Measurements from ENCODE around the gene ZNF197.
"Not testable (repeated sequence)": the region's sequence is repeated elsewhere in the genome, so short reads cannot be mapped to it uniquely, and the experiment has no call there.

The ZNF197 gene

DNA sequence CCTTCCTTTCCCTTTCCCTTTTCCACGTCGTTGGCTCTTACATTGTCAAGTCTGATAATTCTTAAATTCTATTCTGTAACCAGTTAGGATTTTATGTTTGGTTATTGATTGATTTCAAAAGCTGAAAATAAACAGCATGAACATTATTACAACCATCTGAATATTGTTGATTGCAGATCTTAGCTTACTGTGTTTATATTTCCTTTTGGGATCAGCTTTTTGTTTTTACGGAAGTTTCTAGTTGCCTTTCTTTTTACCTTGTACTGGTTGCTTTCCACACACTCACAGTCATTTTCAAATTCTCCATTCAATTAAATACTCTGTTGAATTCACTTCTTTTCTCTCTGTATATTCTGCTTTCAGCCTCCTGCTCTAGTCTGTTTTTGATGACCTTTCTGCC is 40.3 kb downstream of the ZNF197 start:
- no peak for FAIRE-seq

DNA sequence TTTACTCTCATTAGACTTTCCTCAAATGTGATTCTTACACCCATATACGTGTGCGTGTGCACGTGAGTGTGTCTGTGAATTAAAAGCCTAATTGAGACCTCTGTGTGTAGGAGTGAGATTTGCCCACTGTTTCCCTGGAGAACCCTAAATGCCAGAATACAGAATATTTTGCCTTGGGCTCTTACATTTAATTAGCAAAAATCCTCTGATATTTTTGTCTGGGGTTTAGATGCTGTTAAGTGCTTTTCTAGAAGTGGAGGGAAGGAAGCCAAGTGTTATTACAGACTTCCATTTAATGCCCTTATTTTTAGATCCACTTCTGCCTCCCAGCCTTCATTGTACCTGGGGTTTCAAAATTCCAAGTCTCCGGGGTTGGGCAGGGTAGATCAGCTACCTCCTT is 41.5 kb downstream of the ZNF197 start:
- FAIRE-seq, result no peak

DNA sequence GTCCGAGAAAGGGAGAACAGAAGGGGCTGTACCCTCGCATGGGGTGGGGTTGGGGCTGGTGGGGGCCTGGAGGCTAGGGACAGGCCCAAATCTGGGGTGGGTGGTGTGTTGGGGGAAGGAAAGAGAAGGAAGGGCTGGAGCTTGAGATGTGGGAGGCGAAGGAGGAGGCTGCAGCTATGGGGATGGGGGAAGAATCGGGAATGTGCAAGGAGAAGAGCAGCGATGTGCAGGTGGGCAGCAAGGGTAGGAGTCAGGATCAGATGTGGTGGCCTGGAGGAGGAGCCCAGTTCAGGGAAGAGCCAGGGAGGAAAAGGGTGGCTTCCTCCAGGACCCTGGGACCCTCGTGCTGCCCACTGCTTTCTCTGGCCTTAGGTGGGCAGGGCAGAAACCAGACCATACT is 44.9 kb downstream of the ZNF197 start:
- FAIRE-seq, result no peak

DNA sequence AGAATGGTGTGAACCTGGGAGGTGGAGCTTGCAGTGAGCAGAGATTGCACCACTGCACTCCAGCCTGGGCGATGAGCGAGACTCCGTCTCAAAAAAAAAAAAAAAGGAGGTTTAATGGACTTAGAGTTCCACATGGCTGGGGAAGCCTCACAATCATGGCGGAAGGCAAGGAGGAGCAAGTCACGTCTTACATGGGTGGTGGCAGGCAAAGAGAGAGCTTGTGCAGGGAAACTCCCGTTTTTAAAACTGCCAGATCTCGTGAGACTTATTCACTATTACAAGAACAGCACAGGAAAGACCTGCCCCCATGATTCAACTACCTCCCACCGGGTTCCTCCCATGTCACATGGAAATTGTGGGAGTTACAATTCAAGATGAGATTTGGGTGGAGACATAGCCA is 48.6 kb downstream of the ZNF197 start:
- not testable (repeated sequence) for FAIRE-seq

DNA sequence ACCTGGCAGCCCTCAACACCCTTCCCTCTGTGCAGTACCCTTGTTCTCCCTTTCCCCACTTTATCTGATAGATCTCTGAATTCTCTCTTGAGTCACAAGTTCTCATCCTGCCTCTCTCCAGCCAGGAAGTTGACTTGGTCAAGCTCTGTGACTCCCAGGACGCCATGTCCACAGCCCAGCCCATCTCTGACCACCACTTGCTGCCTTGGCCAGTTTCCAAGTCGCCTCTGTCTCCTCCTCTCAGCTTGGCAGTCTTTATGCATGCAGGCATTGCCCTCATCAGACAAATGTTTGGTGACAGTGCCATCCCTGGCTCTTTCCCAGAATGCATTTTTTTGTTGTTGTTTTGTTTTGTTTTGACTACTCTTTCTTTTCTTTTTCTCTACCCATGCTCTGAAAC is 49.4 kb downstream of the ZNF197 start:
- FAIRE-seq, result no peak

DNA sequence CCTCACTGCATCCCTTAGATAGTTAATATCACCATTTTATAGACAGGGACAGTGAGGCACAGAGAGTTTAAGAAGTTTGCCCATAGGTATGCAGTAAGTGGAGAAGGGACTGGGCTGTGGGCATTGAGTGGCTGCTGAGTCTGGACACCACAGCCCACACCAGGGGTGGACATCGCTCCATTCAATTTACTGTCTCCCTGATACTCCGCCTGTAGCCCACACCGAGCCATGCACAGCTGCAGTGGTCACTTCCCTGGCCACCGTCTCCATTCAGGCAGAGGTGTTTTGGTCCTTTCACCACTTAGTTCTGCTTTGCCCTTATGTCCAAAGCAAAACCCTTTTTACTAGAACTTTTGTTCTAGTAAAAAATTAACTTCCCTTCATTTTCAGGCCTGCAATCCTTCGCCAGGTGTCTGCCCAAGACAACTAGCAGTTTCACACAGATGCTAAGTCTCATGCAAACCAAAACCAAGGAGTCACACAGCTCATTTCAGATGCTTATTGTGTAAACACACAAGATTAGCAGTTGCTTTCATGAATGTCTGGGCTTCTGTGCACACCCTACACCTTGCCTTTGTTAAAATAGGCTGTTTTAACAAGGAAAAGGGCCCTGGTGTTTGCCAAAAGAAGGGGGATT is 53.8 kb downstream of the ZNF197 start:
- FAIRE-seq, result no peak

DNA sequence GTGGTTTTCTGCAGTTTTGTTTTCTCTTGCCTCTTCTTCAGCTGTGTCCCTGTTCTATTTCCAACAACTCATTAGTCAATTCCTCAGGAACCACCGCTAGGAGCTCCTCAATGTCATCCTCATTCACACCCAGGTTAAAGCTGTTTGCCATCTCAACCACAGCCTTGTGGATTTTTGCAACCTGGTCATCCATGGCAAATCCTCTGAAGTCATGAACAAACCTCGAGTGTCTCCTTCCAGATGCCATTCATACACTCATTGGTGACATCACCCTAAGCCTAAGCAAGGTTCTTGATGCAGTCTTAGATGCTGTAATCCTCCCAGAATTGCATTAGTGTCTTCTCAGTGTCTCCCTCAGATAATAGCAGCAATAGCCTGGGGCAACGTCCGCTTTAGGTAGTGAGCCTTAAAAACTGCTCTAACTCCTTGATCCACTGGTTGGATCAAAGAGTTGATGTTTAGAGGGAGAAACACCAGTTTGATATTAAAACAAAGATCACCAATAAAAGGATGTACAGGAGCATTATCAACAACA is 56.2 kb downstream of the ZNF197 start:
- no peak for FAIRE-seq

DNA sequence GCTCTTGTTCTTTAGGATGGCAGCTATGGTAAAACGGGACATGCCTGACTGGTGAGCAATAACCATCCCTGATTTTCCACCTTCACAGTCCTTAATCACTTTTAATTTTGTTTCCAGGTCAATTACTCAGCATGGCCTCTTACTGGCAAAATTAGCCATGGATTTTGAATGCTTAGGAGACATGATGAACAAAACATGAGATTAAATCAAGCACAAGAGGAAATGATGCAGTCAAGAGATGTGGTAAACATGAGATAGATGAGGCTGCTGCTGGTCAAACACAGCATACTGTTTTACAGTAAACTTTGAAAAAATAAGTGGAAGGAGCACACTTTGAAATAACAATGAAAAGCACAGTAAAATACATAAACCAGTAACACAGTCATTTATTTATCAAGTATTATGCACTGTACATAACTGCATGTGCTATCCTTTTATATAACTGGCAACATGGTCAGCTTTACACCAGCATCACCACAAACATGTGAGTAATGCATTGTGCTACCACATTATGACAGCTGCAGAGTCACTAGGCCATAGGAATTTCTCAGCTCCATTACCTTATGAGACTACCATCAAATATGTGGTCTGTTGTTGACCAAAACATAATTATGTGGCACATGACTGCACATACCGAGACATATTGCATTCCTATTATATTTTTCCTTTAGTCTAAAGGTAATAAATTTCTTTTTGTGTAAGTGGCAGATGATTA is 57.5 kb downstream of the ZNF197 start:
- FAIRE-seq, result no peak

DNA sequence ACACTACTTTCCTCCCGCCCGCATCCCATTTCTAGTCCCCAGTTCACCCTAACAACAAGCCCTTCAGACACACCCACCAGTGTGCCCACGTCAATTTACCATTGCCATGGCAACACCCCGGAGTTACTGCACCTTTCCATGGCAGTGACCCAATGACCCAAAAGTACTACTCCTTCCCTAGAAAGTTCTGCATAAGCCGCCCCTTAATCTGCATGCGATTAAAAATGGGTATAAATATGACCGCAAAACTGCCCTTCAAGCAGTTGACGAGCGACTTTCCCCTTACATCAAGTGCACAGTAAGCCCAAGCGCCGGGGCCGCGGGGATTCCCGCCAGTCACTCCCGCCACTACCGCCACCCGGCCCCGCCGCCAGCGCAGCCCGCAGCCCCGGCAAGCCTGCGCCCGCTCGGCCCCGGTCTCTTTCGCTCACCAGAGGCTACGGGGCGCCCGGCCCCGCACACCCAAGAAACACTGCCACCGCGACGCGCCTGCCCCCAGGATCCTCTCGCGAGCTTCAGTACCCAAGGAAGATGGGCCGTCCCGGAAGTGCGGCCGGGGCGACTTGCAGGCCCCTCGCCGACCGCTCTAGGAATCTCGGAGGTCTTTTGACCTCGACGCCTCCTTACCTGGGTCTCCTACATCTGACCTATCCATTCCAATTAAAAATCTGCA is 60.4 kb downstream of the ZNF197 start:
- no peak for FAIRE-seq

DNA sequence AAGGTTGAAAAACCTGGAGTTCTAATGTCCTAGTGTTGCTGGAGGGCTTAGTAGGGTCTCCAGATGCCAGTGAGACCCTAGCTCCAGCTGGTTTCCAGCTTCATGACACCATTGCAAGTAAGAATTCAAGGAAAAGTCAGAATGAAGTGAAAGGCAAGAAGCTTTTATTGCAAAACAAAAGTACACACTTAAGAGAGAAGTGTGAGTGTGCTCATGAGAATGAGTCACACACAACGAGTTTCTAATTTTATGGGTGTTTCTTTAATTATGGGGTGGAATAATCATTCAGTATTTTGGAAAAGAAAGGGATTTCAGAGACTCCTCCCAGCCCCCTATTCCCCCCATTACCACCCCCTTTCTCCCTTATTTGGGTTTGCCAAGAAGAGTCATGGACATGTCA is 63.1 kb downstream of the ZNF197 start:
- no peak for FAIRE-seq

All from G401.6 (cell line).